Measurements from ENCODE around the gene CFDP1.
A peak's percentile ranks its signal among the peaks of the same experiment; 100 is the strongest.

The CFDP1 gene

DNA sequence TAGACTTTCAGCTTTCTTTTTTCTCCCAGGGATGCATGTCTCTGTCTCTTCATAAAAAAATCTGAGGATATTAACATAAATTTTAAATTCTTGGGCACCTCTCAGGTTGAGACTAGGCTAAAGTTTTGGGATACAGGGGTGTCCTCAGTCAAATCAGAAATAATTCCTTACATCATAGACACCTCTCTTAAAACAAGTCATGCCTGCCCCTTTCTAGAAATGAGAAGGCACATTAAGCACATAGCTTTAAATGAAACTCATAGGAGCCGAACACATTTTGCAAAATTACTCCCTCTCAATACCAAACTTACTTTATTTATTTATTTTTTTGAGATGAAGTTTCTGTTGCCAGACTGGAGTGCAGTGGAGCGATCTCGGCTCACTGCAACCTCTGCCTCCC, 114.6 kb downstream of the CFDP1 start:
- TF ChIP-seq, protein P1, sequence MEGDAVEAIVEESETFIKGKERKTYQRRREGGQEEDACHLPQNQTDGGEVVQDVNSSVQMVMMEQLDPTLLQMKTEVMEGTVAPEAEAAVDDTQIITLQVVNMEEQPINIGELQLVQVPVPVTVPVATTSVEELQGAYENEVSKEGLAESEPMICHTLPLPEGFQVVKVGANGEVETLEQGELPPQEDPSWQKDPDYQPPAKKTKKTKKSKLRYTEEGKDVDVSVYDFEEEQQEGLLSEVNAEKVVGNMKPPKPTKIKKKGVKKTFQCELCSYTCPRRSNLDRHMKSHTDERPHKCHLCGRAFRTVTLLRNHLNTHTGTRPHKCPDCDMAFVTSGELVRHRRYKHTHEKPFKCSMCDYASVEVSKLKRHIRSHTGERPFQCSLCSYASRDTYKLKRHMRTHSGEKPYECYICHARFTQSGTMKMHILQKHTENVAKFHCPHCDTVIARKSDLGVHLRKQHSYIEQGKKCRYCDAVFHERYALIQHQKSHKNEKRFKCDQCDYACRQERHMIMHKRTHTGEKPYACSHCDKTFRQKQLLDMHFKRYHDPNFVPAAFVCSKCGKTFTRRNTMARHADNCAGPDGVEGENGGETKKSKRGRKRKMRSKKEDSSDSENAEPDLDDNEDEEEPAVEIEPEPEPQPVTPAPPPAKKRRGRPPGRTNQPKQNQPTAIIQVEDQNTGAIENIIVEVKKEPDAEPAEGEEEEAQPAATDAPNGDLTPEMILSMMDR (IDR thresholded peaks at IDR 0.05; ENCODE audit: borderline replicate concordance, control extremely low read depth, extremely low read depth, insufficient read depth, missing control alignments) = no peak
- in situ Hi-C loops (cut with MboI; ENCODE audit: low sequenced_read_pairs, unreplicated experiment) = no loop called here
- DNase-seq (ENCODE audit: low spot score) = no peak

DNA sequence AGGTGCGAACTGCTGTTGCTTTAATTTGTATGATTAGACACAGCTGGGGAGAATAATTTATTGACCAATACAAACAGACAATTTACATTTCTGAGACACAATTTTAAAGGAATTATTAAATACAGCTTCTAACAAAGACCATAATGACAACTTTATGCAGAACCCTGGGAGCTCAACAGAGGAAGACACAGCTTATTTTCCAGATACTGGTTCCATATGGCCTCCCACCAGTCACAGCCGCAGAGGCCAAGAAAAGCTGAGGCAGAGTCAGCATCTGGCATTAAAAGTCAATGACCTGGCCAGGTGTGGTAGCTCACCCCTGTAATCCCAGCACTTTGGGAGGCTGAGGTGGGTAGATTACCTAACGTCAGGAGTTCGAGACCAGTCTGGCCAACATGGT, 115.8 kb downstream of the CFDP1 start:
- TF ChIP-seq, protein P1 (IDR thresholded peaks at IDR 0.05; ENCODE audit: borderline replicate concordance, control extremely low read depth, extremely low read depth, insufficient read depth, missing control alignments) = no peak
- no peak for DNase-seq (ENCODE audit: low spot score)
- in situ Hi-C loops (cut with MboI; ENCODE audit: low sequenced_read_pairs, unreplicated experiment) = no loop called here

DNA sequence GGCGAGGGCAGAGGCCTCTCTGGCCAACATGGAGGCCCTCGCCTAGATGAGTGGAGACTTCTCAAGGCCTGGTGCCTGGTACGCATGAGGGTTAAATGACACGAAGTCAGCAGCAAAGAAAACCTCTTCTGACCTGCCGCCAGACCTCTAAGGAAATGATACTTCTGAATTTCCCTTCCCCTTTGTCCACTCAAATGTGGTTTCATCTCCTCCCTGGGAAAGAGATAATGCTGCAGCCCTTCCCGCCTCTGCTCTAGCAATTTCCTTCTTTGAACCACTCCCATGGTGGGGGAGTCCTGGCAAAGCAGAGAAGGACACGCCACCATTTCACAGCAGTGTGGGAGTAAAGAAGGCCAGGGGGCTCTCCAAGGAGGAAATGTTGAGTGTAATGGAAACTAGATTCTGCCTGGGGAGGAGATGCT, 116.2 kb downstream of the CFDP1 start:
- DNase-seq (ENCODE audit: low spot score) = peak; percentile 55
- in situ Hi-C loops (cut with MboI; ENCODE audit: low sequenced_read_pairs, unreplicated experiment) = no loop called here

DNA sequence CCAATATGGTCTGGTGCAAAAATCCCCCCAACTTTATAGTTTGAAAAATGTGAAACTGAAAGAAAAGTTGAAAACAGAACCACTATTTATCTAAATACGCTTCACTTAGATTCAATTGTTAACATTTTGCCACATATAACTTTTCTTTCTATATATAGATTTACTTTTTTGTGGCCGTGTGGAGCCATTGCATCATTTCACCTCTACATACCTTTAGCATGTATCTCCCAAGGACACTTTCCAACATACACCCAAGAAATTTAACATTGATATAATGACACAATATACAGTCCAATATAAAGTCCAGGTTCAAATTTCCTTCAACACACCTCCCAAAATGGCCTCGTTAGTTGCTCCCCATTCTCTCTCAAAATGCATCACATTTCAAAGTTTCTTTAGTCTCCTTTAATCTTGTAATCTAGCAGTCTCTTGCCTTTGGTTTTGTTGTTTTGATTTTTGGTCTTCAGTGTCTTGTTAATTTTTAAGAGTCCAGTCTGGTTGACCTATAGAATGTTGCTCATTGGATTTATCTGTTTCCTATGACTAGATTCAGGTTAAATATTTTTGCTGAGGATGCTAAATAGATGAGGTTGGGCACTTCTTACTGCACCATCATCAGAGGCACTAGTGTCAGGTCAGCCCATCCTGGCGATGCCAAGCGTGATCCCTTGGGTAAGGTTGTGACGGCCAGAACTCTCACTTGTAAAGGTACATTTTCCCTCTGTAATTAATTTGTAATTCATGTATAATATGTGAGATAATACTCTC, 117.6 kb downstream of the CFDP1 start:
- no peak for DNase-seq (ENCODE audit: low spot score)
- TF ChIP-seq, protein P1 (IDR thresholded peaks at IDR 0.05; ENCODE audit: borderline replicate concordance, control extremely low read depth, extremely low read depth, insufficient read depth, missing control alignments) = no peak
- in situ Hi-C loops (cut with MboI; ENCODE audit: low sequenced_read_pairs, unreplicated experiment) = no loop called here

More for the DNA sequence above, 116.2 kb downstream of the CFDP1 start:
- TF ChIP-seq, protein P1 (IDR thresholded peaks at IDR 0.05; ENCODE audit: borderline replicate concordance, control extremely low read depth, extremely low read depth, insufficient read depth, missing control alignments) = no peak

DNA sequence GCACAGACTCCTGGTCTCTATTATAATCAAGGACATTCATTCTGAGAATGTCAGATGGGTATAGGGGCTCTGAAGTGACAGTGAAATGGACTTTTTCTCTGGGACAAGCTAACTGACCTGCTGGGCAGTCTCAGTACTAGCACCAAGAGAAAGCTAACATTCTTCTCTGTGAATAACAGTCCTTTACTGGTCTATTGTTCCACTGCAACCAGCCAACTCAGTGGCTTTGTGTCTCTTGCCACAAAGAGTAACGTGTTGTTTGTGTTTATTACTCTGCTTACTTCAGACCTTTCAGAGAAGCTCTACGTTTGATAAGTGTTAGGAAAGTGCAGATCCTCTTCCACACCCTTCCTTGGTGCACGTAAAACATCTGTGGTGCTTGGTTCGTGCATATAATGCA, 120.4 kb downstream of the CFDP1 start:
- no peak for DNase-seq (ENCODE audit: low spot score)
- in situ Hi-C loops (cut with MboI; ENCODE audit: low sequenced_read_pairs, unreplicated experiment) = no loop called here
- TF ChIP-seq, protein P1 (IDR thresholded peaks at IDR 0.05; ENCODE audit: borderline replicate concordance, control extremely low read depth, extremely low read depth, insufficient read depth, missing control alignments) = no peak

DNA sequence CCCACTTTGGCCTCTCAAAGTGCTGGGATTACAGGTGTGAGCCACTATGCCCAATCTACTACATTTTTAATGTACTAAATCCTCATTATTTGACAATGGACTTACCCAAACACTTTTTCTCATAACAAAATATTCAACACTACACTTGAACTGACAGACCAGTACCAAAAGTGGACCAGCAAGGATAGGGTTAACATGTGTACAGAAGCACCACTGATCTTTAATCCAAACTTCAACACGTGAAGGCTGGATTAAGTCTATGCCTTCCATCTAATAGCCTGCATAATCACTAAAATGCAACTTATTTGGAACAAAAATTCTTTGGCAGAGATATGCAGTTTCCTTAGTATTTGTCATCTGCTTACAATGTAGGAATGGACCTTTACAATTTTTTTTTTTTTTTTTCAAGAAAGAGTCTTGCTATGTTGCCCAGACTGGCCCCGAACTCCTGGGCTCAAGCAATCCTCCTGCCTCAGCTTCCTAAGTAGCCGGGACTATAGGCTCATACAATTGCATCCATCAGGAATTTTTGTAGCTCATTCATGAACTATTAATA, 121.8 kb downstream of the CFDP1 start:
- TF ChIP-seq, protein P1 (IDR thresholded peaks at IDR 0.05; ENCODE audit: borderline replicate concordance, control extremely low read depth, extremely low read depth, insufficient read depth, missing control alignments) = no peak
- in situ Hi-C loops (cut with MboI; ENCODE audit: low sequenced_read_pairs, unreplicated experiment) = no loop called here
- no peak for DNase-seq (ENCODE audit: low spot score)
